ENCODE measurements around the gene WFIKKN1. TPM values are rescaled to one million over a fixed set of nuclear protein-coding genes. Genes with fewer than 3 reads are reported as not detected.

WFIKKN1 gene
- total RNA-seq, 1 donor from 2014 or later = 0.35 TPM

DNA sequence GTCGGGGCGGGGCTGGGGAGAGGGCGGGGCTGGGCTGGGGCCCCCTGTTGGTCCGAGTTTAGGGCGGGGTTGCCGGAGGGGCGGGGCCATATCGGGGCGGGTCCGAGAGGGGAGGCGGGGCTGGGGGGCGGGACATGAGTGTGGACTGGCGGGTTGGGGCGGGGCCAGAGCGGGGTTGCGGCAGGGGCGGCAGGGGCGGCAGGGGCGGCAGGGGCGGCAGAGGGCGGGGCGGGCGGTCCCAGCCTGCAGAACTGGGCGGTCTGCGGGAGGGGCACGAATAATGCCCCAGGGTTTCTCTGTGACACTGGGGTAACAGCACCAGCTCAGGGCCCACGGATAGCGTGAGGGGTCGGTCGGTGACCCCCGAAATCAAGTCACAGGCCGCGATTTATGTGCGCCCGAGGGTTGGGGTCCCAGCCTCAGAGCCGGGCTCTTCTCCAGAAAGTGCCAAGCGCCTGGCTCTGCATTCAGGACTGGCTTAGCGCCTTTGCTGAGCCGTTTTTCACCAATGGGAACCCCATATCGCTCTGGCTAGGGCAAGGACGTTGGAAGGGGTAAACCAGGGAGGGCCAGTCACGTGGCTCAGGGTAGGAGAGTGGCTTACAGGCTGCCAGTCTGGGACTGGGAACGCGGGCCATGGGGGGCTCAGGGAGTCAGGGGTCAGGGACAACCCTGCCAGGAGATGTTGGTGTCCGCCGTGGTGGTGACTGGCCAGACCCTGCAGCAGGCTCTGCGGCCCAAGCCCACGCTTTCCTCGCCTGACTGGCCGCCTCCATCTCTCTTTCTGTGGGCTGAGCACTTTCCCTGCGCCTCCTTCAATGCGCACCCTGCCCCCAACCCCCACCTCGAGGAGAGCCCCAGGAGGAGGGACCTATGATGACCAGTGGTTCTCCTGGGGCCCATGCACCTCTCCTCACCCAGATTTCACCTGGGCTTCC, 6.6 kb downstream of the WFIKKN1 start:
- DNase-seq (ENCODE audit: low read depth) = no peak

GRCh38 chr16:638034-638543, 7.3 kb downstream of the WFIKKN1 start:
- no peak for DNase-seq (ENCODE audit: low read depth)

GRCh38 chr16:638836-639235, 8.1 kb downstream of the WFIKKN1 start:
- no peak for DNase-seq (ENCODE audit: low read depth)

- no peak for DNase-seq (ENCODE audit: low read depth)
These were observed 9.8 kb downstream of the WFIKKN1 start for GRCh38 chr16:640614-641013.

DNA sequence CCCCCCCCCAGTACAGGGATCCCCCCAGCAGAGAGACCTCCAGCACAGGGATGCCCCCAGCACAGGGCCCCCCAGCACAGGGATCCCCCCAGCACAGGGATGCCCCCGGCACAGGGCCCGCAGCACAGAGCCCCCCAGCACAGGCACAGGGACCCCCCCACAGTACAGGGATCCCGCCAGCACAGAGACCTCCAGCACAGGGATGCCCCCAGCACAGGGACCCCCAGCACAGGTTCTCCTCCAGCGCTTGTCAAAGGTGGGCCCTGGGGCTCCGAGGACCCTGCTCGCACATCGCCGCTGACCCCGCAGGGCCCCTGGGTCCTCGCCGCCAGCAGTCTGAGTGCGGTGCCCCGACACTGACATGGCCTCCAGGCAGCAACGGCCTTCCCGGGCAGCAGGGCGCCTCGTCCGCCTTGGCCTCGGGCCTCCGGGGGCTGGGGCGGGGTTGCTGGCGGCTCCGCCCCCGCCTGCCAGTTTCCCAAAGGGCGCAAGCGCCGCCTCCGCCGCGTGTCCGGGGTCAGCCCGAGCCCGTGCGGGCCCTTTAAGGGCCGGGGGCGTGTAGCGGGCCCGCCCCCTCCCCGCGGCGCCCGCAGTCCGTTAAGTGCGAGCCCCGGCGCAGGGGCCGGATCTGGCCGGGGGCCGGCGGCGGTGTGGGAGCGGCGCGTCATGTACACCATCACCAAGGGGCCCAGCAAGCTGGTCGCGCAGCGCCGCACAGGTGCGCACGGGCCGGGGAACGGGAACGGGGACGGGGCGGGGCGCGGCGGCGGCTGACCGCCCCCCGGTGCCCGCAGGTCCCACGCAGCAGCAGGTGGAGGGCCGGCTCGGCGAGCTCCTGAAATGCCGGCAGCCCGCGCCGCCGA, 10.8 kb downstream of the WFIKKN1 start, which contains the start of gene MCRIP2:
TSS of gene MCRIP2 (plus strand) at position 503 of the 863 bp plus-strand sequence. CDS start at position 667, 164 bp downstream.
- DNase-seq (ENCODE audit: low read depth) = peak; percentile 28

GRCh38 chr16:642189-643049, 11.6 kb downstream of the WFIKKN1 start:
- DNase-seq (ENCODE audit: low read depth) = no peak

DNA sequence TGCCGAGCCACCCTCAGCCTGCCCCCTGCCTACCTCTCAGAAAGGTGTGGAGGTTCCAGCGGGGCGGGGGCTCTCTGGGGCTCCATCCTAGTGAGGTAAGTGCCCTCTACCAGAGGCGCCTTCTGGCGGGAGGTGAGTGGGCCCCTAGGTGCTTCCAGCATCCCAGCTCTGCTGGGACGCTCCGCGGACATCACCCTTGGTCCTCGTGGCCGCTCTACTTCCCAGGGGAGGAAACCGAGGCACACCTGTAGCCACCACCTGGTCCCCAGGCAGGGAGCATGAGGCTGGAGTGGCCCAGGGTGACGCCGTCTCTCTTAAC, 12.2 kb downstream of the WFIKKN1 start:
- DNase-seq (ENCODE audit: low read depth) = no peak

GRCh38 chr16:644556-644955, 13.8 kb downstream of the WFIKKN1 start:
- no peak for DNase-seq (ENCODE audit: low read depth)

DNA sequence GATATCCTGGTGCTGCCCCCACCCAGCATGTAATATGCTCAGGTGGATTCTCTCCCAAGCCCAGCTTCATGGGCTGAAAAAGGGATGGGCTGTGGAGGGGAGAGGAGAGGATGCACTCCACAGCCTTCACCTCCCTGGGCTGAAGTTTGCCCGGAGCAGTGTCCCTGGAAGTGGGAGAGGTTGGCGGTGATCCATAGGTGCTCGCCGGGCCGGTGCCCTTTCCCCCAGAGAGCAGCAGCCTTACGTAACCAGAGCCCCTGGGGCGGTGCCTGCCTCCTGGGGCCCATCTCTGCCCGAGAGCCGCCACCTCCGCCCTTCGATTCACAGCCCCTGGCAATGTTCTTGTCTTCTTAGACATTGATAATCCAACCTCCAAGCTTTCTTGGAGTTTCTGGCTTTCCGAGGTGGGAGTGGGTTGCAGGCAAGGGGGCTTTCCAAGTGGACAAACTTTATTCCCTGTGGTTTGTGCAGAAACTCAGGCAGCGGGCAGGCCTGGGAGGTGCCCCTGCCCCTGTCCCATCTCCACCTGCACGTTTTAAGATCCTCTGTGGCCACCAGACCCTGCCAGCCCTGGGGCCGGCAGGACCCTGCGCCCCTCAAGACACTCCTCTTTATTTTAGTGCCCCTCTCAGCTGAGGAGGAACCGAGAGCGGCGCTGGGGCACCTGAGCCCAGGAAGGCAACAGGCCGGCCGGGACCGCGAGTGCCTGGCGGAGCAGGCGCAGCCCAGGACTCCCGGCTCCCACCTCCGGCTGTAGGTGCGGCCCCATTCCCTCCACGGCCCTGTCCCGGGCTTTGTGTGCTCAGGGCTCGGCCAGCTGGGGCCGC, 15.3 kb downstream of the WFIKKN1 start:
- no peak for DNase-seq (ENCODE audit: low read depth)

- DNase-seq (ENCODE audit: low read depth) = no peak
These were observed 15.9 kb downstream of the WFIKKN1 start for GRCh38 chr16:646679-647172.

GRCh38 chr16:647173-647902, 16.6 kb downstream of the WFIKKN1 start:
- DNase-seq (ENCODE audit: low read depth) = no peak

DNA sequence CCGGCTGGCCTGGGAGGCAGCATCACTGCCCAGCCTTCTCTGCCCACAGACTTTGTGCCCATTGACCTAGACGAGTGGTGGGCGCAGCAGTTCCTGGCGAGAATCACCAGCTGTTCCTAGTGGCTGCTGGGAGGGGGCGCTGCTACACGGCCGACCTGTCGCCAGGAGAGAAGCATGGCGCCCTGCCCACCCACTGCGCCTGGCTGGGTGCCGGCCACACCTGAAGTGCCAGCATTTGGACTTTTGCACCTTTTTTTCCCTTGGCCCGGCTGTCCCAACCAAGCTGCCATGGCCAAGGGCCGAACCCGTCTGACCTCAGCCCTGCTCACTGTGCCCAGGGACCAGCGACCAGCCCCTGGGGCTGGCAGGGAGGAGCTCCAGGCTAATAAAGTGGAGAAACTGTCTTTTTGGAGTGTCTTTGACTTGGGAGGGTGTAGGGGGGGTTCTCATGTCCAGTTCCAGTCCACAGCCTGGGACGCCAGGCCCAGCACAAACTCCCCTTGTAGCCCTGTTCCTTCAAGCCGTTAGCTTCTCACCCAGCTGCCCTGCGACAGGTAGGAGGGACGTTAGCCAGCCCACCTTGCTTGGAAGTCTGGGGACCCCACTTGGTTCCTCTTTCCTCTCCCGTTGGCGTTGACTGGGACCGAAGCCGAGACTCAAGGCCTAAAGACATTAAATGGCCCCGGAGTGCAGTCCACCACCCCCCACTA, 17.4 kb downstream of the WFIKKN1 start:
- peak; percentile 47 for DNase-seq (ENCODE audit: low read depth)

GRCh38 chr16:648781-649589, 18.2 kb downstream of the WFIKKN1 start, which contains the start of gene WDR90:
Gene WDR90, plus strand, starts transcription at chr16:649365. Its CDS starts 52 bp downstream, at chr16:649417.
- DNase-seq (ENCODE audit: low read depth) = peak; percentile 73

DNA sequence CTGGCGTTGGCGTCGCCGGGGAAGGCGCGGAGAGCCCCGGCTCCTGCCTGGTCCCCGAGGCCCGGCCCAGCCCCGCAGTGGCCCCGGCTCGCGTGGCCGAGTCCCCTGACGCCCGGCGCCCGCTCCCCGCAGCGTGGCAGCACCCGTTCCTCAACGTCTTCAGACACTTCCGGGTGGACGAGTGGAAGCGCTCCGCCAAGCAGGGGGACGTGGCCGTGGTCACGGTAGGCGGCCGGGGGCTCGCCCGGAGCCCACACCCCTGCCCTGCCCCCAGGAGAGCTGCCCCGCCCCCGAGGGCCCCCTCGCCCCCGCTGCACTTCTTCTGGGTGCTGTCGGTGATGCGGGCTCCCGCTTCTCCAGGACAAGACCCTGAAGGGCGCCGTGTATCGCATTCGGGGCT, 18.8 kb downstream of the WFIKKN1 start:
- DNase-seq (ENCODE audit: low read depth) = no peak

DNA sequence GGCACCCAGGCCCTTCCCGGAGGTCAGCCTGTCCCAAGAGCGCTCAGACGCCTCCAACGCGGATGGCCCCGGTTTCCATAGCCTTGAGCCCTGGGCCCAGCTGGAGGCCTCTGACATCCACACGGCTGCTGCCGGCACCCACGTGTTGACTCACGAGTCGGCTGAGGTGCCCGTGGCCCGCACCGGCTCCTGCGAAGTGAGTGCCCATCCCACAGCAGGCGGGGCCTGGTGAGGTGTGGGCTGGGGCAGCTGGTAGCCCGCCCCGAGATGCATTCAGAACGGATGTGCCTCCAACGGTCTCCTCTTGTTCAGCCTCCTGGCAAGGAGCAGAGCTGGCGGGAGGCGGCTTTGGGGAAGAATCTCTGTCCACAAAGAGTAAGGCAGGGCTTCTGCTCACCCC, 21.1 kb downstream of the WFIKKN1 start:
- no peak for DNase-seq (ENCODE audit: low read depth)

- DNase-seq (ENCODE audit: low read depth) = no peak
These were observed 21.9 kb downstream of the WFIKKN1 start for GRCh38 chr16:652454-653305.

DNA sequence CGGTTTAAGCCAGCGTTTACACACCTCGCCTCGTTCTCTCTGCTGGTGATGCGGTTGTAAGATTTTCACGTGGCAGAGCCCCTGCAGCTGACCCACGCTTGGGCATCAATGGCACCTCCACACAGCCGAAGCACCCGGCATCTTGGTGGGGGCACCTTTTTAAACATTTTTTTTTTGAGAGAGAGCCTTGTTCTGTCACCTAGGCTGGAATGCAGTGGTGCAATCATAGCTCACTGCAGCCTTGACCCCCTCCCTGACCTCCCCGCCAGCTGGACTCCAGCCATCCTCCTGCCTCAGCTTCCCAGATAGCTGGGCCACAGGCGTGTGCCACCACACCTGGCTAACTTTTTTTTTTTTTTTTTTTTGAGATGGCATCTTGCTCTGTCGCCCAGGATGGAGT, 23.2 kb downstream of the WFIKKN1 start:
- no peak for DNase-seq (ENCODE audit: low read depth)

All from renal cortical epithelial cell (primary cell).